SJCRH30 (cell line): ENCODE data around the gene ARHGAP23. TPM values are rescaled to one million over a fixed set of nuclear protein-coding genes. Genes with fewer than 3 reads are reported as not detected.
A peak's percentile ranks its signal among the peaks of the same experiment; 100 is the strongest.

Experiments used
- DNase-seq, 2 experiments: peaks; one replicate each; pipeline ENCODE4 v3.0.0-alpha.2; 2015 to 2020
- H3K27ac ChIP-seq: fragments of 250-450 bp; sonication (Bioruptor Pico); 2 replicates; pipeline ENCODE4 v1.5.1; 2020; ENCODE audit warnings: mild to moderate bottlenecking, moderate library complexity
- H3K27me3 ChIP-seq: fragments of 250-450 bp; sonication (Bioruptor Pico); 2 replicates; pipeline ENCODE4 v1.5.1; 2020; ENCODE audit warnings: mild to moderate bottlenecking, moderate library complexity
- H3K36me3 ChIP-seq: fragments of 250-450 bp; sonication (Bioruptor Pico); 2 replicates; pipeline ENCODE4 v1.5.1; 2020; ENCODE audit warnings: mild to moderate bottlenecking, moderate library complexity
- H3K4me1 ChIP-seq: fragments of 250-450 bp; sonication (Bioruptor Pico); 2 replicates; pipeline ENCODE4 v1.5.1; 2020; ENCODE audit warnings: mild to moderate bottlenecking, moderate library complexity
- H3K4me3 ChIP-seq: fragments of 250-450 bp; sonication (Bioruptor Pico); 2 replicates; pipeline ENCODE4 v1.5.1; 2020; ENCODE audit warnings: mild to moderate bottlenecking, moderate library complexity
- H3K9me3 ChIP-seq: fragments of 250-450 bp; sonication (Bioruptor Pico); replicated peaks from 2 replicates; pipeline ENCODE4 v1.5.1; 2020; ENCODE audit warnings: mild to moderate bottlenecking, moderate library complexity
- total RNA-seq: library from RNA; depleted of rRNA; stranded (reverse); fragments of >200 nt; shearing (Covaris generic); gene quantifications from 2 replicates; pipeline ENCODE4 v1.2.3, GENCODE V29; 2014

The ARHGAP23 gene
- total RNA-seq, 1 experiment from 2014 or later, result 35.7 TPM

- Histone ChIP-seq H3K4me1 (peaks cover 4% of the 10 kb centered on the region), H3K4me3 (no peak overlapping the region), H3K9me3 (no peaks in the 10 kb centered on the region), H3K27me3 (no peaks in the 10 kb centered on the region), H3K27ac (no peak overlapping the region), H3K36me3 (no peaks in the 10 kb centered on the region)
- no peak for DNase-seq
Measured at GRCh38 chr17:38442548-38442947, 14.3 kb downstream of the ARHGAP23 start.

GRCh38 chr17:38443356-38444031 is 15.2 kb downstream of the ARHGAP23 start:
- no peaks in the 10 kb centered on the region for H3K36me3 ChIP-seq
- no peak overlapping the region for H3K4me3 ChIP-seq
- peak in 1 of 2 experiments; percentile 45 for DNase-seq

GRCh38 chr17:38444151-38444550 is 15.9 kb downstream of the ARHGAP23 start:
- peak; percentile 65 to 81 for DNase-seq
- Histone ChIP-seq H3K4me1 (peaks cover 5% of the 10 kb centered on the region), H3K36me3 (no peaks in the 10 kb centered on the region), H3K4me3 (no peak overlapping the region), H3K9me3 (no peaks in the 10 kb centered on the region), H3K27me3 (no peaks in the 10 kb centered on the region), H3K27ac (no peak overlapping the region)

More at GRCh38 chr17:38443356-38444031, 15.2 kb downstream of the ARHGAP23 start:
- H3K4me1 ChIP-seq, result peaks cover 4% of the 10 kb centered on the region
- no peaks in the 10 kb centered on the region for H3K9me3 ChIP-seq
- no peak overlapping the region for H3K27ac ChIP-seq
- no peaks in the 10 kb centered on the region for H3K27me3 ChIP-seq

GRCh38 chr17:38447502-38448085 is 19.3 kb downstream of the ARHGAP23 start:
- no peaks in the 10 kb centered on the region for H3K9me3 ChIP-seq
- DNase-seq, result no peak
- peaks cover 37% of the 10 kb centered on the region for H3K4me1 ChIP-seq
- H3K27ac ChIP-seq, result no peak overlapping the region
- no peak overlapping the region for H3K4me3 ChIP-seq
- no peaks in the 10 kb centered on the region for H3K36me3 ChIP-seq
- H3K27me3 ChIP-seq, result no peaks in the 10 kb centered on the region

GRCh38 chr17:38448208-38448771 is 20.0 kb downstream of the ARHGAP23 start:
- no peak for DNase-seq
- Histone ChIP-seq H3K4me1 (peaks cover 43% of the 10 kb centered on the region), H3K4me3 (no peak overlapping the region), H3K27me3 (no peaks in the 10 kb centered on the region), H3K9me3 (no peaks in the 10 kb centered on the region), H3K36me3 (no peaks in the 10 kb centered on the region), H3K27ac (no peak overlapping the region)

- peaks cover 40% of the 10 kb centered on the region for H3K4me1 ChIP-seq
- no peak overlapping the region for H3K4me3 ChIP-seq
- no peaks in the 10 kb centered on the region for H3K27me3 ChIP-seq
- H3K9me3 ChIP-seq, result no peaks in the 10 kb centered on the region
- peak overlapping the region; percentile 17; the same call in 1 of the 2 replicates for H3K27ac ChIP-seq
- no peaks in the 10 kb centered on the region for H3K36me3 ChIP-seq
- peak; percentile 47 to 54 for DNase-seq
Measured at GRCh38 chr17:38449364-38449763, 21.1 kb downstream of the ARHGAP23 start.

GRCh38 chr17:38450557-38451029 is 22.3 kb downstream of the ARHGAP23 start:
- Histone ChIP-seq H3K27ac (peak overlapping the region; percentile 74; the same call in 1 of the 2 replicates), H3K36me3 (no peaks in the 10 kb centered on the region), H3K4me3 (no peak overlapping the region; the same call in 1 of the 2 replicates), H3K9me3 (no peaks in the 10 kb centered on the region), H3K4me1 (peaks cover 48% of the 10 kb centered on the region), H3K27me3 (no peaks in the 10 kb centered on the region)
- DNase-seq, result peak in 1 of 2 experiments; percentile 51

GRCh38 chr17:38451030-38451839 is 23.0 kb downstream of the ARHGAP23 start:
- DNase-seq, result peak; percentile 57 to 67

GRCh38 chr17:38451840-38452529 is 23.7 kb downstream of the ARHGAP23 start:
- H3K27me3 ChIP-seq, result no peaks in the 10 kb centered on the region
- H3K4me1 ChIP-seq, result peaks cover 62% of the 10 kb centered on the region
- H3K4me3 ChIP-seq, result peak overlapping the region; percentile 49
- no peaks in the 10 kb centered on the region for H3K36me3 ChIP-seq
- no peaks in the 10 kb centered on the region for H3K9me3 ChIP-seq
- DNase-seq, result peak; percentile 68 to 72
- H3K27ac ChIP-seq, result peak overlapping the region; percentile 74

More at GRCh38 chr17:38451030-38451839, 23.0 kb downstream of the ARHGAP23 start:
- H3K27me3 ChIP-seq, result no peaks in the 10 kb centered on the region
- H3K27ac ChIP-seq, result peak overlapping the region; percentile 74
- no peaks in the 10 kb centered on the region for H3K36me3 ChIP-seq
- H3K9me3 ChIP-seq, result no peaks in the 10 kb centered on the region
- H3K4me3 ChIP-seq, result peak overlapping the region; percentile 49
- peaks cover 55% of the 10 kb centered on the region for H3K4me1 ChIP-seq

GRCh38 chr17:38452719-38453118 is 24.5 kb downstream of the ARHGAP23 start:
- Histone ChIP-seq H3K27ac (no peak overlapping the region), H3K4me3 (peak overlapping the region; percentile 56), H3K36me3 (no peaks in the 10 kb centered on the region), H3K27me3 (no peaks in the 10 kb centered on the region), H3K9me3 (no peaks in the 10 kb centered on the region), H3K4me1 (peaks cover 68% of the 10 kb centered on the region)
- DNase-seq, result no peak

GRCh38 chr17:38453951-38454421 is 25.7 kb downstream of the ARHGAP23 start:
- Histone ChIP-seq H3K4me3 (peak overlapping the region; percentile 60), H3K36me3 (peaks cover under 1% of the 10 kb centered on the region), H3K27ac (peak overlapping the region; percentile 91), H3K4me1 (peaks cover 68% of the 10 kb centered on the region), H3K9me3 (no peaks in the 10 kb centered on the region), H3K27me3 (no peaks in the 10 kb centered on the region)
- DNase-seq, result peak; percentile 92 to 93

GRCh38 chr17:38454532-38454931 is 26.3 kb downstream of the ARHGAP23 start:
- DNase-seq, result peak; percentile 67 to 68
- H3K27me3 ChIP-seq, result no peaks in the 10 kb centered on the region
- peak overlapping the region; percentile 60 for H3K4me3 ChIP-seq
- peaks cover 6% of the 10 kb centered on the region for H3K36me3 ChIP-seq
- H3K9me3 ChIP-seq, result no peaks in the 10 kb centered on the region
- H3K27ac ChIP-seq, result peak overlapping the region; percentile 91
- H3K4me1 ChIP-seq, result peaks cover 63% of the 10 kb centered on the region

GRCh38 chr17:38455288-38455915 is 27.1 kb downstream of the ARHGAP23 start:
- DNase-seq, result peak; percentile 86 to 89
- Histone ChIP-seq H3K4me1 (peaks cover 54% of the 10 kb centered on the region), H3K27me3 (no peaks in the 10 kb centered on the region), H3K27ac (peak overlapping the region; percentile 91), H3K9me3 (no peaks in the 10 kb centered on the region), H3K4me3 (peak overlapping the region; percentile 60), H3K36me3 (peaks cover 13% of the 10 kb centered on the region)
